Mesenchymal stem cell (in vitro differentiated cells and primary cell): Measurements from ENCODE around the gene PRAMEF15. TPM values are rescaled to one million over a fixed set of nuclear protein-coding genes. Genes with fewer than 3 reads are reported as not detected.
"Not testable (repeated sequence)": the region's sequence is repeated elsewhere in the genome, so short reads cannot be mapped to it uniquely, and the experiment has no call there.

Experiments used
- DNase-seq: peaks from one replicate; pipeline ENCODE4 v3.0.0-alpha.2; 2013
- H2AFZ ChIP-seq: one replicate; pipeline ENCODE4 v1.6.1; 2013; ENCODE audit warnings: low read depth, mild to moderate bottlenecking, control low read depth, inconsistent platforms, low read length, moderate library complexity
- H2AK5ac ChIP-seq: 2 replicates; pipeline ENCODE4 v1.6.1; 2013; ENCODE audit warnings: low read length, moderate library complexity, mild to moderate bottlenecking, inconsistent platforms; ENCODE audit not compliant: severe bottlenecking
- H2BK120ac ChIP-seq: one replicate; pipeline ENCODE4 v1.6.1; 2013; ENCODE audit warnings: low read depth, mild to moderate bottlenecking, inconsistent platforms, low read length, moderate library complexity
- H2BK12ac ChIP-seq, 2 experiments: one replicate each; pipeline ENCODE4 v1.6.1; 2013; ENCODE audit warnings: inconsistent platforms in 2 of 2, low read length in 2 of 2, mild to moderate bottlenecking in 2 of 2, moderate library complexity in 2 of 2, control low read depth in 1 of 2
- H2BK15ac ChIP-seq: one replicate; pipeline ENCODE4 v1.6.1; 2013; ENCODE audit warnings: mild to moderate bottlenecking, low read depth, inconsistent platforms; ENCODE audit not compliant: poor library complexity, severe bottlenecking
- H2BK5ac ChIP-seq: 2 replicates; pipeline ENCODE4 v1.6.1; 2013; ENCODE audit warnings: low read depth, mild to moderate bottlenecking, low read length, control low read depth, inconsistent platforms; ENCODE audit not compliant: poor library complexity, severe bottlenecking
- H3K14ac ChIP-seq, 2 experiments: one replicate each; pipeline ENCODE4 v1.6.1; 2013; ENCODE audit warnings: inconsistent platforms in 2 of 2, low read length in 2 of 2, control low read depth in 1 of 2, mild to moderate bottlenecking in 1 of 2, moderate library complexity in 1 of 2
- H3K18ac ChIP-seq, 2 experiments: one replicate each; pipeline ENCODE4 v1.6.1; 2013; ENCODE audit warnings: inconsistent platforms in 2 of 2, low read length in 2 of 2, control low read depth in 1 of 2, low read depth in 1 of 2, mild to moderate bottlenecking in 1 of 2
- H3K23ac ChIP-seq, 2 experiments: one replicate each; pipeline ENCODE4 v1.6.1; 2013; ENCODE audit warnings: inconsistent platforms in 2 of 2, low read length in 2 of 2, mild to moderate bottlenecking in 2 of 2, moderate library complexity in 2 of 2, control low read depth in 1 of 2
- H3K27ac ChIP-seq: 2 replicates; pipeline ENCODE4 v1.5.1; 2013; ENCODE audit warnings: mild to moderate bottlenecking, moderate library complexity, low read length, control low read depth, inconsistent platforms; ENCODE audit not compliant: poor library complexity, severe bottlenecking
- H3K27me3 ChIP-seq, 2 experiments: 2 replicates each; pipeline versions ENCODE4 v1.6.1 to v1.7.0; 2013; ENCODE audit warnings: low read length in 2 of 2, mild to moderate bottlenecking in 2 of 2, moderate library complexity in 2 of 2, control low read depth in 1 of 2, inconsistent platforms in 1 of 2; ENCODE audit not compliant: control insufficient read depth in 1 of 2, insufficient read depth in 1 of 2
- H3K36me3 ChIP-seq, 2 experiments: 2 replicates each; pipeline versions ENCODE4 v1.6.1 to v1.7.0; 2013; ENCODE audit warnings: low read length in 2 of 2, control low read depth in 1 of 2, inconsistent platforms in 1 of 2, low read depth in 1 of 2, mild to moderate bottlenecking in 1 of 2; ENCODE audit not compliant: insufficient read depth in 2 of 2, control insufficient read depth in 1 of 2
- H3K4ac ChIP-seq, 2 experiments: one replicate each; pipeline ENCODE4 v1.6.1; 2013; ENCODE audit warnings: inconsistent platforms in 2 of 2, low read length in 2 of 2, mild to moderate bottlenecking in 2 of 2, moderate library complexity in 2 of 2, control low read depth in 1 of 2, low read depth in 1 of 2
- H3K4me1 ChIP-seq: 2 replicates; pipeline ENCODE4 v1.6.1; 2013; ENCODE audit warnings: low read depth, low read length, control low read depth; ENCODE audit not compliant: control insufficient read depth, insufficient read depth
- H3K4me2 ChIP-seq: 2 replicates; pipeline ENCODE4 v1.6.1; 2013; ENCODE audit warnings: low read length, mild to moderate bottlenecking, inconsistent platforms; ENCODE audit not compliant: poor library complexity, severe bottlenecking
- H3K4me3 ChIP-seq, 2 experiments: 2 replicates each; pipeline versions ENCODE4 v1.5.1 to v1.7.0; 2013; ENCODE audit warnings: low read length in 2 of 2, mild to moderate bottlenecking in 2 of 2, control low read depth in 1 of 2, low read depth in 1 of 2; ENCODE audit not compliant: insufficient read depth in 1 of 2
- H3K79me1 ChIP-seq: replicated peaks from 2 replicates; pipeline ENCODE4 v1.6.1; 2013; ENCODE audit warnings: mild to moderate bottlenecking, control low read depth, low read length, inconsistent platforms; ENCODE audit not compliant: poor library complexity, severe bottlenecking
- H3K9ac ChIP-seq: 2 replicates; pipeline ENCODE4 v1.7.0; 2013; ENCODE audit warnings: mild to moderate bottlenecking, low read length, moderate library complexity
- H3K9me3 ChIP-seq: 2 replicates; pipeline ENCODE4 v1.7.0; 2013; ENCODE audit warnings: mild to moderate bottlenecking, low read length; ENCODE audit not compliant: control insufficient read depth
- H4K8ac ChIP-seq: one replicate; pipeline ENCODE4 v1.6.1; 2013; ENCODE audit warnings: inconsistent platforms, mild to moderate bottlenecking, low read length, moderate library complexity
- H4K91ac ChIP-seq: one replicate; pipeline ENCODE4 v1.6.1; 2013; ENCODE audit warnings: mild to moderate bottlenecking, low read length, inconsistent platforms
- WGBS: methylation state at CpG from one replicate; pipeline ENCODE4 v1.1.7; 2013; ENCODE audit warnings: mixed read lengths; 5-methylcytosine and 5-hydroxymethylcytosine counted together
- small RNA-seq: library from polyadenylated mRNA; stranded (forward); fragments of <200 nt; extraction: miRNeasy Mini kit (QIAGEN cat#:217004); gene quantifications from one replicate; pipeline ENCODE3, GENCODE V24; 2013; ENCODE audit warnings: low read depth

The PRAMEF15 gene

GRCh38 chr1:13366536-13366935 lies 51.2 kb downstream of the PRAMEF15 start:
- DNase-seq, H3K27ac ChIP-seq, H4K91ac ChIP-seq, H2BK15ac ChIP-seq, H2AK5ac ChIP-seq, H2BK120ac ChIP-seq, H3K23ac ChIP-seq, H3K14ac ChIP-seq, H3K4me3 ChIP-seq, H3K79me1 ChIP-seq, H3K27me3 ChIP-seq, H3K18ac ChIP-seq, H3K36me3 ChIP-seq, H3K4me2 ChIP-seq, H3K4ac ChIP-seq, H3K9me3 ChIP-seq, H4K8ac ChIP-seq, H3K9ac ChIP-seq, H2BK5ac ChIP-seq, H3K4me1 ChIP-seq, H2AFZ ChIP-seq, H2BK12ac ChIP-seq: not testable (repeated sequence)
- no CpG with 5 or more reads among the region's 3 CpGs for WGBS

- not testable (repeated sequence) for H3K4me2 ChIP-seq, H3K27me3 ChIP-seq, H4K8ac ChIP-seq, H2AFZ ChIP-seq, H2AK5ac ChIP-seq, H2BK5ac ChIP-seq, H3K4ac ChIP-seq, H3K4me3 ChIP-seq, H2BK120ac ChIP-seq, H3K79me1 ChIP-seq, H2BK15ac ChIP-seq, DNase-seq, H3K9me3 ChIP-seq, H3K18ac ChIP-seq, H4K91ac ChIP-seq, H2BK12ac ChIP-seq, H3K36me3 ChIP-seq, H3K23ac ChIP-seq, H3K14ac ChIP-seq, H3K27ac ChIP-seq, H3K4me1 ChIP-seq, H3K9ac ChIP-seq
- WGBS = over 99% methylated on average over 2 of the region's 4 CpGs
These were observed 53.2 kb downstream of the PRAMEF15 start for GRCh38 chr1:13368544-13368943.

Small RNA genes within 50 kb of the gene (small RNA-seq; reads per million reads assigned to genes)
- gene RNU6-771P = not detected
